ENCODE results near the gene AADACL3.
"Not testable (repeated sequence)": the region's sequence is repeated elsewhere in the genome, so short reads cannot be mapped to it uniquely, and the experiment has no call there.

AADACL3 gene

GRCh38 chr1:12715896-12716437 lies at the start of gene AADACL3:
AADACL3 (plus strand) TSS chr1:12716110; CDS start chr1:12716177, 67 bp downstream.
- no peak for DNase-seq (ENCODE audit: low read depth in 2 of 3, low spot score in 1 of 3)

GRCh38 chr1:12666141-12666735 lies 49.7 kb upstream of the AADACL3 start:
- DNase-seq (ENCODE audit: low read depth in 2 of 3, low spot score in 1 of 3): no peak

GRCh38 chr1:12669529-12670068 lies 46.3 kb upstream of the AADACL3 start:
- DNase-seq (ENCODE audit: low read depth in 2 of 3, low spot score in 1 of 3): no peak

- no peak for DNase-seq (ENCODE audit: low read depth in 2 of 3, low spot score in 1 of 3)
These were observed 41.6 kb upstream of the AADACL3 start for GRCh38 chr1:12674358-12674757.

- not testable (repeated sequence) for DNase-seq (ENCODE audit: low read depth in 2 of 3, low spot score in 1 of 3)
These were observed 39.8 kb upstream of the AADACL3 start for GRCh38 chr1:12676122-12676521.

GRCh38 chr1:12677565-12677964 lies 38.3 kb upstream of the AADACL3 start:
- DNase-seq (ENCODE audit: low read depth in 2 of 3, low spot score in 1 of 3): no peak

- no peak for DNase-seq (ENCODE audit: low read depth in 2 of 3, low spot score in 1 of 3)
These were observed 37.6 kb upstream of the AADACL3 start for GRCh38 chr1:12678350-12678749.

GRCh38 chr1:12678820-12679219 lies 37.1 kb upstream of the AADACL3 start:
- DNase-seq (ENCODE audit: low read depth in 2 of 3, low spot score in 1 of 3): no peak

- no peak for DNase-seq (ENCODE audit: low read depth in 2 of 3, low spot score in 1 of 3)
These were observed 25.8 kb upstream of the AADACL3 start for GRCh38 chr1:12690156-12690555.

GRCh38 chr1:12692967-12693782 lies 22.7 kb upstream of the AADACL3 start:
- no peak for DNase-seq (ENCODE audit: low read depth in 2 of 3, low spot score in 1 of 3)

GRCh38 chr1:12696658-12697057 lies 19.3 kb upstream of the AADACL3 start:
- DNase-seq (ENCODE audit: low read depth in 2 of 3, low spot score in 1 of 3): no peak

- no peak for DNase-seq (ENCODE audit: low read depth in 2 of 3, low spot score in 1 of 3)
These were observed 18.5 kb upstream of the AADACL3 start for GRCh38 chr1:12697397-12697796.

- DNase-seq (ENCODE audit: low read depth in 2 of 3, low spot score in 1 of 3): no peak
These were observed 12.0 kb upstream of the AADACL3 start for GRCh38 chr1:12703821-12704451.

- DNase-seq (ENCODE audit: low read depth in 2 of 3, low spot score in 1 of 3): no peak
These were observed 9.8 kb upstream of the AADACL3 start for GRCh38 chr1:12706061-12706460.

GRCh38 chr1:12708396-12709090 lies 7.4 kb upstream of the AADACL3 start:
- DNase-seq (ENCODE audit: low read depth in 2 of 3, low spot score in 1 of 3): no peak

- no peak for DNase-seq (ENCODE audit: low read depth in 2 of 3, low spot score in 1 of 3)
These were observed 6.8 kb upstream of the AADACL3 start for GRCh38 chr1:12709091-12709491.

- DNase-seq (ENCODE audit: low read depth in 2 of 3, low spot score in 1 of 3): no peak
These were observed 6.2 kb upstream of the AADACL3 start for GRCh38 chr1:12709696-12710095.

GRCh38 chr1:12711536-12711935 lies 4.4 kb upstream of the AADACL3 start:
- no peak for DNase-seq (ENCODE audit: low read depth in 2 of 3, low spot score in 1 of 3)

- DNase-seq (ENCODE audit: low read depth in 2 of 3, low spot score in 1 of 3): no peak
These were observed 3.8 kb upstream of the AADACL3 start for GRCh38 chr1:12712076-12712475.

- no peak for DNase-seq (ENCODE audit: low read depth in 2 of 3, low spot score in 1 of 3)
These were observed 3.0 kb upstream of the AADACL3 start for GRCh38 chr1:12712929-12713328.

- DNase-seq (ENCODE audit: low read depth in 2 of 3, low spot score in 1 of 3): not testable (repeated sequence)
These were observed 2.3 kb upstream of the AADACL3 start for GRCh38 chr1:12713651-12714050.

All from stimulated activated CD4-positive, alpha-beta T cell treated with anti-CD3 and anti-CD28 coated beads, Interleukin-12 subunit alpha, Interleukin-12 subunit beta, amount 100 ng/mL, for 48 hours (primary cell).